A549 (cell line): ENCODE data around the gene CXCL12.

Source experiments
- EP300 ChIP-seq, 2 experiments: fragments of >200 bp; sonication (Bioruptor Twin); formaldehyde crosslinking; IDR thresholded peaks; 2 replicates in 1 of 2; 3 replicates in 1 of 2; pipeline ENCODE4 v1.6.1; 2016 to 2017
- FOSB ChIP-seq: fragments of 250-450 bp; sonication (Bioruptor Pico); IDR thresholded peaks from 2 replicates; pipeline ENCODE4 v1.5.0; 2020; ENCODE audit warnings: mild to moderate bottlenecking, moderate library complexity
- NFE2L2 ChIP-seq: fragments of 150-350 bp; conservative IDR thresholded peaks from 2 replicates; pipeline ENCODE4 v1.6.1; 2014; ENCODE audit warnings: low read length
- PBX3 ChIP-seq: IDR thresholded peaks from 2 replicates; pipeline ENCODE4 v1.6.1; 2012
- POLR2AphosphoS2 ChIP-seq: conservative IDR thresholded peaks from 2 replicates; pipeline ENCODE4 v1.6.1; 2012; ENCODE audit warnings: low read length, improper control_type of control experiment, inconsistent platforms
- RAD21 ChIP-seq, 2 experiments: fragments of >200 bp in 1 of 2; sonication (Bioruptor Twin) in 1 of 2; formaldehyde crosslinking in 1 of 2; IDR thresholded peaks in 1 of 2; conservative IDR thresholded peaks in 1 of 2; 2 replicates in 1 of 2; 3 replicates in 1 of 2; pipeline ENCODE4 v1.6.1; 2012 to 2018; ENCODE audit warnings: inconsistent platforms in 1 of 2
- TF ChIP-seq, protein P1 (sequence below): fragments of >200 bp; sonication (Bioruptor Twin); formaldehyde crosslinking; IDR thresholded peaks from 3 replicates; pipeline ENCODE4 v1.5.1; 2016
- TF ChIP-seq, protein P2 (sequence below): fragments of 200-600 bp; sonication (generic); IDR thresholded peaks from 2 replicates; pipeline ENCODE4 v1.6.1; 2016; ENCODE audit warnings: antibody characterized with exemption, mild to moderate bottlenecking, moderate library complexity

DNA sequence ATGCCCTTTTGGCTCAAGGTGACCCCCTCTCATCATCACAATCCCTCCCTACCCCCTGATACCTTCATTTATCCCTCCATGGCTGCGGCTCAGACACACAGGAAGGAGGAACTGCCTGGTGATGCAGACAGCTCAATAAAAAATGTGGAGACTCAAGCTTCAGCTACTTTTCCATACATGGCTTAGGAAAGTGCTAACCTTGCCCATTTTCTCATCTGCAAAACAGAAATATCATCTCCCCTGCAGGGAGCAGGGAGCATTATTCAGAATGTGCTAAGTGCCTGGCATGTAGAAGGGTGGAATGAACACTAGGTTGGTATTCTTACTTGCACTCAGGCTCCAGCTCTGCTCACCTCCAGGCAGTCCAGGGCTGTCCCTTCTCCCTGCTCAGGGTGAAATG lies 23.8 kb downstream of the CXCL12 start:
- TF ChIP-seq, protein P1, sequence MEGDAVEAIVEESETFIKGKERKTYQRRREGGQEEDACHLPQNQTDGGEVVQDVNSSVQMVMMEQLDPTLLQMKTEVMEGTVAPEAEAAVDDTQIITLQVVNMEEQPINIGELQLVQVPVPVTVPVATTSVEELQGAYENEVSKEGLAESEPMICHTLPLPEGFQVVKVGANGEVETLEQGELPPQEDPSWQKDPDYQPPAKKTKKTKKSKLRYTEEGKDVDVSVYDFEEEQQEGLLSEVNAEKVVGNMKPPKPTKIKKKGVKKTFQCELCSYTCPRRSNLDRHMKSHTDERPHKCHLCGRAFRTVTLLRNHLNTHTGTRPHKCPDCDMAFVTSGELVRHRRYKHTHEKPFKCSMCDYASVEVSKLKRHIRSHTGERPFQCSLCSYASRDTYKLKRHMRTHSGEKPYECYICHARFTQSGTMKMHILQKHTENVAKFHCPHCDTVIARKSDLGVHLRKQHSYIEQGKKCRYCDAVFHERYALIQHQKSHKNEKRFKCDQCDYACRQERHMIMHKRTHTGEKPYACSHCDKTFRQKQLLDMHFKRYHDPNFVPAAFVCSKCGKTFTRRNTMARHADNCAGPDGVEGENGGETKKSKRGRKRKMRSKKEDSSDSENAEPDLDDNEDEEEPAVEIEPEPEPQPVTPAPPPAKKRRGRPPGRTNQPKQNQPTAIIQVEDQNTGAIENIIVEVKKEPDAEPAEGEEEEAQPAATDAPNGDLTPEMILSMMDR, result no peak
- TF ChIP-seq PBX3, result no peak
- no peak for TF ChIP-seq EP300 (IDR thresholded peaks at IDR 0.05)
- TF ChIP-seq FOSB (CRISPR knock-in tag), result no peak
- TF ChIP-seq, protein P2, sequence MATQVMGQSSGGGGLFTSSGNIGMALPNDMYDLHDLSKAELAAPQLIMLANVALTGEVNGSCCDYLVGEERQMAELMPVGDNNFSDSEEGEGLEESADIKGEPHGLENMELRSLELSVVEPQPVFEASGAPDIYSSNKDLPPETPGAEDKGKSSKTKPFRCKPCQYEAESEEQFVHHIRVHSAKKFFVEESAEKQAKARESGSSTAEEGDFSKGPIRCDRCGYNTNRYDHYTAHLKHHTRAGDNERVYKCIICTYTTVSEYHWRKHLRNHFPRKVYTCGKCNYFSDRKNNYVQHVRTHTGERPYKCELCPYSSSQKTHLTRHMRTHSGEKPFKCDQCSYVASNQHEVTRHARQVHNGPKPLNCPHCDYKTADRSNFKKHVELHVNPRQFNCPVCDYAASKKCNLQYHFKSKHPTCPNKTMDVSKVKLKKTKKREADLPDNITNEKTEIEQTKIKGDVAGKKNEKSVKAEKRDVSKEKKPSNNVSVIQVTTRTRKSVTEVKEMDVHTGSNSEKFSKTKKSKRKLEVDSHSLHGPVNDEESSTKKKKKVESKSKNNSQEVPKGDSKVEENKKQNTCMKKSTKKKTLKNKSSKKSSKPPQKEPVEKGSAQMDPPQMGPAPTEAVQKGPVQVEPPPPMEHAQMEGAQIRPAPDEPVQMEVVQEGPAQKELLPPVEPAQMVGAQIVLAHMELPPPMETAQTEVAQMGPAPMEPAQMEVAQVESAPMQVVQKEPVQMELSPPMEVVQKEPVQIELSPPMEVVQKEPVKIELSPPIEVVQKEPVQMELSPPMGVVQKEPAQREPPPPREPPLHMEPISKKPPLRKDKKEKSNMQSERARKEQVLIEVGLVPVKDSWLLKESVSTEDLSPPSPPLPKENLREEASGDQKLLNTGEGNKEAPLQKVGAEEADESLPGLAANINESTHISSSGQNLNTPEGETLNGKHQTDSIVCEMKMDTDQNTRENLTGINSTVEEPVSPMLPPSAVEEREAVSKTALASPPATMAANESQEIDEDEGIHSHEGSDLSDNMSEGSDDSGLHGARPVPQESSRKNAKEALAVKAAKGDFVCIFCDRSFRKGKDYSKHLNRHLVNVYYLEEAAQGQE, result no peak
- no peak for TF ChIP-seq RAD21 (conservative IDR thresholded peaks at IDR 0.05 in 1 of 2, IDR thresholded peaks at IDR 0.05 in 1 of 2)
- no peak for TF ChIP-seq POLR2AphosphoS2
- TF ChIP-seq NFE2L2, result no peak
